GM21737 (cell line): ENCODE results near the gene TNFAIP8L1.
"Not testable (repeated sequence)": the region's sequence is repeated elsewhere in the genome, so short reads cannot be mapped to it uniquely, and the experiment has no call there.

Experiments used
- ATAC-seq: cut with Tn5 transposase; IDR thresholded peaks from one replicate; pipeline ENCODE4 v1.9.1; 2021; ENCODE audit warnings: mild to moderate bottlenecking, moderate library complexity; ENCODE audit not compliant: unreplicated experiment

The TNFAIP8L1 gene

DNA sequence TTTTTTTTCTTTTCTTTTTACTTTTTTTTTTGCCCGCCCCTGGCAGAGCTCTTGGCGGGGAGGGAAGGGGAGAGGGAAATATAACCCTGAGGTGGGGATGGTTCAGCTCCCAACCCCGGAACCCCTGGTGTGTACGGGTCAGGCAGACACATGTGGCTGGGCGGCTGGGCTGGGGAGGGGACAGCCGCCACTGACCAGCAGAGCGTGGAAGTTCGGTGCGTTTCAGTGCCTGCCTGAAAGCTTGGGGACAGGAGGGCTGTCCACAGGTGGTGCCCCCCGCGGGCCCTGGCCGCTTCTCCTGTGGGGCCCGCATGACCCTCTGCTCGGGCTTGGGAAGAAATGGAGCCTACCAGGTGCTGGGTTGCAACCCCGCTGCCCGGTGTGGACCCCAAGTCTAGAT lies 36.0 kb downstream of the TNFAIP8L1 start:
- no peak for ATAC-seq

DNA sequence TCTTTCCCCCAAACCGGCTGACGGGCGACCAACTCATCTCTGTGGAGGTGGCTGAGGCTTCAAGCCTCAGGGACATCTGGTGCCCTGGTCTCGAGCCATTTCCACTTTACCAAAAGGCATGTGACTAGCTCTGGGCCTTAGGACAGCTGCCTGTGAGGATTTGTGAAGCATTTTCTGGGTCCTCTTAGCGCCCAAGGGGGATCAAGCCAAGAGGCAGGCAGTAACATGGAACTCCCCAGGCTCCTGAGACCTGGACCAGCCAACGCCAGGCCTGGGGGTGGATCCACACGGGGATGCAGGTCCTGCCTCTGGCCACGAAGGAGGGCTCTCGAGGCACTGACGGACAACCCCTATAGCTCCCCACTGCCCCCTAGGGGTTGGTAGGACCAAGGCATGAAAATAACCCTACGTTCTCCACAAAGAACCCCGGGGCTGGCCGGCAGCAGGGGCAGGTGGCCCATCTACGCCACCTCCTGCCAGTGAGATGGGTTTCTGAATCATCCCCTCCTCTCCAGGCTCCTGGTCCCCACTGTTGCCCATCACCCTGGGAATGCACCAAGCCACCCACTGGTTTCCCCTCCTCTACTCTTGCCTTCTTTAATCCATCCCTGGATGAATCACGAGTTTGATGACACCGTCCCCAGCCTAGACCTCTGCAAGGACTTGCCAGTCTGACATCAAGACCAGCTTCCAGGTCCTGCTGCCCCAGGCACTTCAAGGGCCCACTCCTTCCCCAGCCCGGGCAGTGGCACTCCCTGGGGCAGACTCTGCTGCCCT lies 37.8 kb downstream of the TNFAIP8L1 start:
- ATAC-seq, result no peak

DNA sequence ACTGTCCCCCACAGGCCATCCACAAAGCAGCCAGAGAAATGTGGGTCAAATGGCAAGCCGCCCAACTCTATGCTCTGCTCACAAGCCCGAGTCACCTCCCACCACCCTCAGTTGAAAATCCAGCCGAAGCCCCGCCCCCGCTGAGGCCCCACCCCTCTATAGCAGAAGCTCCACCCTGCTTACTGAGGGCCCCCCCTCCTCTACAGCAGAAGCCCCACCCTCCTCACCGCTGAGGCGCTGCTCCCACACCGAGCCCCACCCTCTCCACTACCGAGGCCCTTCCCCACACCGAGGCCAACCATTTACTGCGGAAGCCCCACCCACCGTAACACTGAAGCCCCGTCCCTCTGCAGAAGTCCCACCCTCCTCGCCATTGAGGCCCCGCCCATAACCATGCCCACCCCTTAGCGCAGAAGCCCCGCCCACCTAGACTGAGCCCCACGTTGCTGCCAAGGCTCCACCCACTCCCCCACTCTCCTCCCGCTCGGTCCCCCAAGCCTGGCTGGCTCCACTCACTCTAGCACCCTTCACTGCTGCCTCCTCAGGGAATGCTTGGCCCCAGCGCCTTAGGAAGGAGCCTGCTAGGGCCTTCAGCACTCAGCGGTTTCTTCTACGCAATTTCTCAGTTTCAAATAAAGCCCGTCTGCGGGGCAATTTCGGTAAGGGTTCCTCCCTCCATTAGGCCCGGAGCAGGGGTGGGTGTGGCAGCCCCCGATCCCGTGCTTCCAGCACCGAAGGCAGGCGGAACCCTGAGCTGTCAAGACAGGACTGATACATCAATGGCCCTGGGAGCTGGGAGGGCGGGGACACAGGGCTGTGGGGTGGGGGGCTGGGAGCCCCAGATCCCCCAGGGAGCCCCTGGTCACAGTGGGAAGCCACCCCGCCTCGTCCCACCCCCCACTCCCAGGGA lies 39.8 kb downstream of the TNFAIP8L1 start:
- ATAC-seq, result no peak

DNA sequence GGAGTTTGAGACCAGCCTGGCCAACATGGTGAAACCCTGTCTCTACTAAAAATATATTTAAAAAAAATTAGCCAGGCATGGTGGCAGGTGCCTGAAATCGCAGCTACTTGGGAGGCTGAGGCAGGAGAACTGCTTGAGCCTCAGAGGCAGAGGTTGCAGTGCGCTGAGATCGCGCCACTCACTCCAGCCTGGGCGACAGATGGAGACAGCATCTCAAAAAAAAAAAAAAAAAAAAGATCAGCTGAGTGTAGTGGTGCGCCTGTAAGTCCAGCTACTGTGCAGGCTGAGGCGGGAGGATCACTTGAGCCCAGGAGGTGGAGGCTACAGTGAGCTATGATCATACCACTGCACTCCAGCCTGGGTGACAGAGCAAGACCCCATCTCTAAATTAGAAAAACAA lies 40.7 kb downstream of the TNFAIP8L1 start:
- ATAC-seq, result not testable (repeated sequence)

DNA sequence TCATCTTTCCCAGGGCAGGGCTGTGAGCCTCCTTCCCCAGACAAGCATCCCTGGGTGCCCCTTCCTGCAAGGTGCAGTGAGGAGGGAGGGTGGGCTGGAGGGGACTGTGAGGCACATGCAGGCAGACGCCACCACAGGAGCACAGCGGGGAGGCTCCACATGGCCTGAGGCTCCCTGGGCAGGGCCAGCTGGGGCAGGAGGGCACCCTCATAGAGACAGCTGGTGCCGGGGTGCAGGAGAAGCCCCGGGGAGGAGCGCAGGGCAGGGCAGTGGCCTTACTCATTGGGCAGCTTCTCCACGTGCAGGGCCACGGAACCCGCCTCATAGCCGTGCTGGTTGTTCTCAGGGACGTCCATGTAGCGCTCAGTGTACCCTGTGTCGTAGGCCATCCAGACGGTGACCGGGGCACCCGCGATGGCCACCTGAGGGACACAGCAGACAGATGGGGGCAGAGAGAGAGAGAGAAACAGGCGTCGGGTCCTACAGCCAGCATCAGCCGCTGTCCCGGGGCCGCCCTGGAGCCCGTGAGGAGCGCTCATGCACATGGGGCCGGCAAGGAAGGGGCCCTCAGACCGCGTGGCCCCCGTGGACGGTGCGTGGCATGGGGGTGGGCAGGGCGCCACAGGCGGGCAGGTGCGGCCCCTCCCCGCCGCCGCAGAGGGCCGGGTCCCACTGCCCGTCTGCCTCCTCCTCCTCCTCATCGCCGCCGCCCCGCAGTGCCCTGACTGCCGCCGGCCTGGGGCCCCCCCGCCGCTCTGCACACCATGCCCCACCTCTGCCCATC lies 43.3 kb downstream of the TNFAIP8L1 start:
- ATAC-seq, result no peak

DNA sequence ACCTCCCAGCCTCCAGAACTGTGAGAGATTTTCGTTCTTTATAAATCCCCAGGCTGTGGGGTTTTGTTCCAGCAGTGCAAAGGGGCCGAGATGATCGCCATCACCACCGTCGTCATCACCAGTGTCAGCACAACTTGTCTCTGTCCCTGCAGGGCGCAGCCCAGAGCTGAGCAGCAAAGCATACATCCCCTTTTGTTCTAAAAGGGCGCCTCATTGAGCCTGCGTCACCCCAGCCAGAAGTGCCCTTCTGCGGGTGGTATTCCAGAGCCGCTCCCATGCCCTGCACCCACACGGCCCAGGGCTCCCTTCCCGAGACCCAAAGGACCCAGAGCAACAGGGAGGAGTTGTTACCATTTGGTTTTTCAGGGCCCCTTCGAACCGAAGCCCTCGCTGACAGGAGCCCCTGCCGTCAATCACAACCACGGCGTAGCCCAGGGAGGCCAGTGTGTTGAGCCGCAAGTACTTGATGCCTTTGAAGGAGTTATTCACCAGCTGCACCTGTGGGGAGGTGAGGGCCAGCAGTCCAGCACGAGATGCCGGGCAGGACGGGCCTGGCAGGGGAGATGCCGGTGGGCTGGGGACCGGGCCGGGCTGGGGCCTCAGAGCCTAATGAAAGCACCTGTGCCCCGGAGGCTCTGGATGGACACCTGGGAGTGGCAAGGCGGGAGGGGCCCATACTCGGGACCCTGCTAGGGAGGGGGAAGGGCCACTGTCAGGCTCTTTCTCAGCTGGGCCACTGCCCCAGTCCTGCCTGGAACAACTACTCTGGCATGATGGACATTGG lies 45.2 kb downstream of the TNFAIP8L1 start:
- no peak for ATAC-seq

DNA sequence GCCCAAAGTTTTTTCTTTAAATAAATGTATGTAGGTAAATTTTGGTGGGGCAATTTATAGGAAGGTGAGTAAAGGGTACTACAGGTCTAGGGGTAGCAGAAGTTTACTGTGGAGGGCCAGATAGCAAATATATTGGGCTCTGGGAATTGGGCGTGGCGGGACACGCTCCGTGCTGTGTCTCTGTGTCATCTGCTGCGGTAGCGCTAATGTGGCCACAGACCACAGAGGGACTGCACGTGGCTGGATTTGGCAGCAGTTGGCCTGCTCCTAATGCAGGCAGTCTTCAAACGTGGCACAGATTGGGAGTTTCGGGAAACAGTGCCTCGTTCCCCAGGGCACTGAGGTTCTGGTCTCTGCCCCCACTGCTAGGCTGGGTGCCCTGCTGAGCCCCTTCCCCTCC lies 47.4 kb downstream of the TNFAIP8L1 start:
- ATAC-seq, result no peak

DNA sequence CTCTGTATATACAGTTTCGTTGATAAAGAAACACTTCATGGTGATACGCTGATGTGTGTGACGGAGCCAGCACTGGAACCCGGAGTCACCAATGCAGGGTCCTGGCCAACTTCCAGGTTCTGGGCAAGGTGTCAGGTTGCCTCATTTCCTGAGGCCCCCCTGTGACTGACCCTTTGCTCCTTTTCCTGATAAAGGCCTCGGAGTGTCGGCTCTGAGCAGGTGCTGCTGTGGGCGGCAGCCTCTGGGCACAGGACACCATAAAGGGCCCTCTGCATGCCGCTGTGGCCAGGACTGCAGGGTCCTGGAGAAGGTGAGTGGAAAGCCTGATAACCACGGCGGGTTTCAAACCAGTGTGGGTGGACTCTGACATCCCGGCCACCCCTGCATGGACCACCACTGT lies 48.1 kb downstream of the TNFAIP8L1 start:
- no peak for ATAC-seq

DNA sequence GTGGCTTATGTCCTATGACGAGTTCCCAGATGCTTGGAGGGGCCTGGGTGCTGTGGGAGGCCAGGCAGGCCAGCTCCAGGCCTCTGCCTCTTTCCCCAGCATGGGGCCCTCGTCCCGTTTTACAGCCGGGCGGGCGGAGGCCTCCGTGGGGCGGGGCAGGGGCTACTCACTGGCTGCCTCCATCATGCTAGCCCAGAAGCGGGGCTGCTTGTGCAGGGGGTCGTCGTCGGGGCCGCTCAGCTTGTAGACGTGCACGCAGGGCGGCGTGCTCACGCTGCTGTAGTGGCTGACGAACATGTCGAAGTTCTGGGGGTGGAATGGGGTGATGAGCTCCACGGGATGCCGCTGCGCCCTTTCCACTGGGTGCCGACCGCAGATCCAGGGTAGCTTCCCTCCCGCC lies 49.3 kb downstream of the TNFAIP8L1 start:
- ATAC-seq, result no peak

DNA sequence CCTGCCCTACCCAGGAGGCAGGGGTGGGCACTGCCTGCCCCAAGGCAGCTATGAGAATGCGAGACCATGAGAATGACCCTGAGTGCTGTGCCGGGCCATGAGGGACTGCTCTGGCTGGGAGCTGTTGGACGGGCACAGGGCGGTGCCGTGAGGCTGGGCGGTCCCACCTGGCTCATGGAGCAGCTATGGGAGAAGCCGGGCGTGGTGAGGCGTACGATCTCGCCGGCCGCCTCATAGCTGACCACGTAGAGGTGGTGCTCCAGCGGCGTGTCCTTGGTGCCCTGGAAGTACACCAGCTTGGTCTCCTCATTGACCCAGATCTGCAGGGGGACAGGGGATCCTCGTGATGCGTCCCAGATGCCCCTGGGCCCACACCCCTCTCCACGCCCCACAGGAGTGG lies 50.1 kb downstream of the TNFAIP8L1 start:
- ATAC-seq, result no peak

DNA sequence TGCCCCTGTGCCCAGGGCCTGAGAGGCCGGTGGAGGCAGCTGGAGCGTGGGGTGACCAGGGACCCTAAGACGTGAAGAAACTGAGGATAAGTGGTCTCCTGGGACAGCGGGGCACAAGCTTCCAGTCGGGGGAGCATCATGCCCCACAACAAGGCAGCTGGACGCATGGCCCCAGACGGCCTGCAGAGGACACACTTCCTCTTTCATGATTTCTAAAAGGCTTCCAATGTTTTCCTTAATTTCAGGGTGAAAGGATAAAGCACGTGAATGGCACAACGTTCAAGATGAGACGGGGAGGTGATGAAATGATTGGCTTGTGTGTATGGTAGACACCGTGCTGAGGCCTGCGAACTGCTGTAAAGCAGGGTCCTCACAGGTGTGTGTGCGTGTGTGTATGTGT lies 51.0 kb downstream of the TNFAIP8L1 start:
- no peak for ATAC-seq

DNA sequence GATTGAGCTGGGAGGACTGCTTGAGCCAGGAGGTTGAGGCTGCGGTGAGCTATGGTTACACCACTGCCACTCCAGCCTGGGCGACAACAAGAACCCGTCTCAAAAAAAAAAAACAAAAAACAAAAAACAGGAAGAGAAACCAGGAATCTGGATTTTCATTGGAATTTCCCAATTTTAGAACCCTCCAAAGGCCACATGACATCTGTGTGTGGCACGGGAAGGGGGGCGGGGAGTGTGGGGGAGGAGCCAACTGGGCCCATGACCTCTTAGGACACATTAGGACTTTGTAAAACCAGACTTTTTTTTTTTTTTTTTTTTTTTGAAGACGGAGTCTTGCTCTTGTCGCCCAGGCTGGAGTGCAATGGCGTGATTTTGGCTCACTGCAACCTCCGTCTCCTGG lies 52.1 kb downstream of the TNFAIP8L1 start:
- ATAC-seq, result no peak

DNA sequence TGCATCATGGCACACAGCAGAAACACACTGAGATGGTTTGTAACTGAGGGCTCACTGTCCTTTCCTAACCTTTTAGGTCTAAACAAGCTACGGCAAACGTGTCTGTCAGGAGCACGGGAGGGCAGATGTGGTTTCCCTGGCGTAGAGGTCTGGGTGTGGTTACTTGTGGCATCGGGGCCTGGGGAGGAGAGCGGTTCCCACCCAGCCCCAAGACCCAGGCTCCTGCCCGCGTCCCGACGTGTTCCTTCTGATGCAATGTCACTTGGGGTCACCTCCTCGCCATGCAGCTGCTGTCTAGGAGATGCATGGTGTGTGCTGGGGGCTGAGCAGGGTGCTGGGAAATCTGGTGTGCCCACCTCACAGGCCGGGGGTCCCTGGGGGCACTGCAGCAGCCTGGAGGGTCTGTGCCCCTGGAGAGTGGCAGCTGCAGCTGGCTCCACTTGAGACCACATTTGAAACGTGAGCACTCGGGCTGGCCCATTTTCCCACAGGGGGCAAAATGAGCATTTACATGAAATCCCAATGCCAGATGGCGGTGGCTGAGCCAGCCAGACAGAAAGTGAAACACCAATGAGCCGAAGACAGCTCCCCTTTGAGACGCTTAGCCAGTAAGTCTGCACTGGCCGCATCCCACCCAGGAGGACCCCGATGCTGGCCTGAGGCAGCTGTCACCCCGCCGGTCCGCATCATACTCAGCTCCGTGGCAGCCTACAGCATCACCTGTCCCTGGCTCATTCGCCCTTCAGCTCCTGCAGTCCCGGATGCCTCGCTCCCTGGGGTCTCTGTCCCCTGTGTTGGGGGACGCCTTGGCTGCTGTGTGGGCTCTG lies 53.1 kb downstream of the TNFAIP8L1 start:
- ATAC-seq, result no peak

DNA sequence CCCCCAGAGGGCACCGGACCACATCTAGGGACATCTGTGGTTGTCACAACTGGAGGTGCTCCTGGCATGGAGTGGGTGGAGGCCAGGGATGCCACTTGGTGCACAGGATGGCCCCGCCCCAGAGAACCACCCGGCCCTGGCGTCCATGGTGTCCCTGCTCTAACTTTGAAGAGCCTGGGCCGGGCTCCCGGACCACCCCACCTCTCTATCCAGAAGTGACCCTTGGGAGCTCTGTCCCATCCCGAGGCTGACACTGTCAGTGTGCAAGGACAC lies 53.7 kb downstream of the TNFAIP8L1 start:
- ATAC-seq, result no peak

DNA sequence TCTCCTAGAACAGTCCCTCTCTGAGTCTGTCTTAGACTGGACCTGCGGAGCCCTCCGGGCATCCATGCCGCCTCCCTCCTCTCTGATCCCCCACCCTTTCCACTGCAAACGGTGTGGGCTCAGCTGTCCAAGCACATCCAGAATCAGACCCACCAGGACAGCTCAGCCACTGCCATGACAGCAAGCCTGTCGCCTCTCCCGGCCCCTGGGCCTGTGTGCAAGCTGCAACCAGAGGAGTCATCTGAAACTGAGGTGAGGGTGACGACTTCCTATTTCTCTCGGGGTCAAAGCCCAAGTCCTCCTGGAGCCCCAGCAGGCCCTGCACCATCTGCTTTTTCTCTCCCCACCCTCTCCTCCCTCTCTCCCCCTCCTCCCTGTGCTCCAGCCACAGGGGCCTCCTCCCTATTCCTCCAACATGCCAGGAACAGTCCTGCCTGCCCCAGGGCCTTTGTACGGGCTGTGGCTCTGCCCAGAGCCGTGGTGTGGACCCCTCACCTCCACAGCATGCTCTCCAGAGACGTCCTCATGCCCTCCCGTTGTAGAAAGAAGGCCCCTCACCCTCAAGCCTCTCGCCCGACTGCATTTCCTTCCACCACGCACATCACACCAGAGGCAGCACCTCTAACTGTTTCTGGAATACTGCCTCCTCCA lies 54.3 kb downstream of the TNFAIP8L1 start:
- ATAC-seq, result no peak

DNA sequence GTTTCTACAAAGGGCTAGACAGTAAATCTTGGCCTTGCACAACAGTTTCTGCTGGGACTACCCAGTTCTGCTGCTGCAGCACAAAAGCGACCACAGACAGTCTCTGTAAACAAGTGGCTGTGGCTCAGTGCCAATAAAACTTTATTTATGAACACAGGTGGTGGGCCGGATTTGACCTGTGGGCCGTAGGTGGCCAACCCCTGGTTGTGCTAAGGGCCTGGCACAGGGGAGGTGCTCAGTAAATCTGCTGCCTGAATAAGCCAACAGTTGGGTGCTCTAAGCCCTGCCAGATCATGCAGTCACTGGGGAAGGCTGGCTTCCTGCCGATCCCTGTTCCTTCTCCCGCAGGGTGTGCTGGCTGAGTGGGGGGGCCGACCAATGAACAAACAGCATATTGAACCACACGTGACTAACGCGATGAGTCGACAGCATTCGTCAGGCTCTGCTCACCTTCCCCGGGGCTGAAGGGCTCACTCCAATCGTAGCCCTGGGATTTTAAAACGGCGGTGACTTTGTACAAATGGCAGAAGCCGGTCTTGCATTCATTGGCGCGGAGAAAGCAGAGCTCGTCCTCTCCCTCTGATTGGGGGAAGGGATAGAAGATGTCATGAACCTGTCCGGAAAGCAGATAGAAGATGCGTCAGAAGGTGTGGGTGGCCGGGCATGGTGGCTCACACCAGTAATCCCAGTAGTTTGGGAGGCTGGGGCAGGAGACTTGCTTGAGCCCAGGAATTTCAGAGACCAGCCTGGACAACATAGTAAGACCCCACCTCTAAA lies 55.1 kb downstream of the TNFAIP8L1 start:
- no peak for ATAC-seq

DNA sequence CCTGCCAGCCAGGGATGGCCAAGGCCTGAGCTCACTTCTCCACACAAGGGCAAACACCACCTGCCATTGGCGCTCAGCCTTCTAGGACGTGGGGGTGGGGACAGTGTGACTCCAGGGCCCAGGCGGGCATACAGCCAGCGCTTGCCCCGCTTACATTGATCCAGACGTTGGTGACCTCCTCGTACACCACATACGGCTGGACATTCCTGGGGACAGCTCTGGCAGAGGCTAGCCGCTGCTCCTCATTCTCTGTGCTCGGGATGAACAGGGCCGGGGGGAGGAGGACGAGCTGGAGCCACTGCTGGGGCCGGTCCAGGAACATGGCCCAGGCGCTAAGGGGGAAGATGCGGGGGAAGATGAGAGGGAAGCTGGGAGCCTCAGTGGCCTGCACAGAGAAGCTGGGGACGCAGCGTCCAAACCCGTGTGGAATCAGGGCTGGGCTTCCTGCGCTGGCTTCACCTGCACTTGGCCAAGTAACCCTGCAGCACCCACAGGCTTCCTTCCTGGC lies 56.0 kb downstream of the TNFAIP8L1 start:
- no peak for ATAC-seq

DNA sequence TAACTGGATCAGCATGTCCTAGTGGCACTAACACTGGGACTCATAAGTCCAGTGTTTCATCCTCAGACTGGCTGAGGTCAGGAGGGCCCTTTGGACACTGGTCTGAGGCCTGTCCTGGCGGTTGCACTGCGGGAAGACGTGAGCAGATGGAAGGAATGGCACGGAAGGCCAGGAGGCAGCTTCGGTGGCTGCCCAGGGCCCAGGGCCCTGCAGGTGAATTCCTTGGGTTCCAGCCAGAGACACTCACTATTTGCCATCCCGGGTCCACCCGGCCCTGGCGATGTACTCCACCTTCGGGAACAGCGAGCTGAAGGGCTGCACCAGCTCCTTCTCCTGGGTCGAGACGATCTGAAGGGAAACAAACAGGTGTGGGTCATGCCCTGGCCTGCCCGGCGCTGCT lies 58.0 kb downstream of the TNFAIP8L1 start:
- no peak for ATAC-seq
